GM12865 (cell line): ENCODE results near the gene ACOX3.

Source experiments
- DNase-seq: peaks from one replicate; pipeline ENCODE4 v3.0.0; 2010; ENCODE audit warnings: low read depth
- H3K4me3 ChIP-seq: 2 replicates; pipeline ENCODE4 v1.5.1; 2011; ENCODE audit warnings: mild to moderate bottlenecking, low read depth, low read length, control low read depth
- CTCF ChIP-seq: IDR thresholded peaks from 2 replicates; pipeline ENCODE4 v1.5.1; 2011; ENCODE audit warnings: low read length, control low read depth, low read depth, inconsistent platforms; ENCODE audit not compliant: insufficient read depth; ENCODE audit errors: missing control alignments

Gene ACOX3

GRCh38 chr4:8379281-8379680, 61.2 kb downstream of the ACOX3 start:
- no peak for TF ChIP-seq CTCF
- DNase-seq: no peak
- H3K4me3 ChIP-seq: no peak overlapping the region

- DNase-seq: no peak
- no peak overlapping the region for H3K4me3 ChIP-seq
- TF ChIP-seq CTCF: no peak
These were observed 61.7 kb downstream of the ACOX3 start for GRCh38 chr4:8378776-8379175.

- no peak for TF ChIP-seq CTCF
- no peak overlapping the region for H3K4me3 ChIP-seq
- DNase-seq: no peak
These were observed 62.3 kb downstream of the ACOX3 start for GRCh38 chr4:8378101-8378724.

- TF ChIP-seq CTCF: no peak
- H3K4me3 ChIP-seq: no peak overlapping the region
- DNase-seq: no peak
These were observed 63.1 kb downstream of the ACOX3 start for GRCh38 chr4:8377103-8378075.

- no peak for DNase-seq
- TF ChIP-seq CTCF: no peak
- H3K4me3 ChIP-seq: no peak overlapping the region
These were observed 64.0 kb downstream of the ACOX3 start for GRCh38 chr4:8376361-8377102.

GRCh38 chr4:8374851-8375649, 65.5 kb downstream of the ACOX3 start:
- H3K4me3 ChIP-seq: no peak overlapping the region
- no peak for DNase-seq
- no peak for TF ChIP-seq CTCF
